GM18502 (cell line): ENCODE measurements around the gene PHC2.

Experiments used
- ATAC-seq: cut with Tn5 transposase; IDR thresholded peaks from one replicate; pipeline ENCODE4 v1.9.1; 2021; ENCODE audit warnings: mild to moderate bottlenecking; ENCODE audit not compliant: unreplicated experiment, poor library complexity

PHC2 gene

GRCh38 chr1:33424610-33425009 lies 6.3 kb downstream of the PHC2 start:
- no peak for ATAC-seq

GRCh38 chr1:33424205-33424604 lies 6.7 kb downstream of the PHC2 start:
- no peak for ATAC-seq

- ATAC-seq: no peak
These were observed 9.8 kb downstream of the PHC2 start for GRCh38 chr1:33420870-33421775.

GRCh38 chr1:33418811-33419210 lies 12.1 kb downstream of the PHC2 start:
- no peak for ATAC-seq

GRCh38 chr1:33414879-33415278 lies 16.0 kb downstream of the PHC2 start:
- no peak for ATAC-seq

GRCh38 chr1:33410091-33410701 lies 20.7 kb downstream of the PHC2 start:
- no peak for ATAC-seq

DNA sequence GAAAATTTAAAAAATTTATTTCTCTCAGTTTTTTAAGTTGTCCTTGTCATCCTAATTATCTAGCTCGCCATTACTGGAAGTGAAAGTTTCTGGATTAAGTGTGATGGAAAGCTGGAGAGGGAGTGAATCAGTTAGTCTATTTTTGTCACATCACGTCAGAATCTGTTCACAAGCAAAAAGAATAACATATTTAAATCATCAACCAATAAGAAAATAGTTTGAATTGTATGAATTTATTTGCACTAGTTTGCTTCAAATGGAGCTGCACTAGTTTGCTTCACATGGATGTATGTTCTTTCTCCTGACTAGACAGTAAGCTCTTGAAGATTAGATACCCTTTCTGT lies 22.8 kb downstream of the PHC2 start:
- ATAC-seq: no peak

DNA sequence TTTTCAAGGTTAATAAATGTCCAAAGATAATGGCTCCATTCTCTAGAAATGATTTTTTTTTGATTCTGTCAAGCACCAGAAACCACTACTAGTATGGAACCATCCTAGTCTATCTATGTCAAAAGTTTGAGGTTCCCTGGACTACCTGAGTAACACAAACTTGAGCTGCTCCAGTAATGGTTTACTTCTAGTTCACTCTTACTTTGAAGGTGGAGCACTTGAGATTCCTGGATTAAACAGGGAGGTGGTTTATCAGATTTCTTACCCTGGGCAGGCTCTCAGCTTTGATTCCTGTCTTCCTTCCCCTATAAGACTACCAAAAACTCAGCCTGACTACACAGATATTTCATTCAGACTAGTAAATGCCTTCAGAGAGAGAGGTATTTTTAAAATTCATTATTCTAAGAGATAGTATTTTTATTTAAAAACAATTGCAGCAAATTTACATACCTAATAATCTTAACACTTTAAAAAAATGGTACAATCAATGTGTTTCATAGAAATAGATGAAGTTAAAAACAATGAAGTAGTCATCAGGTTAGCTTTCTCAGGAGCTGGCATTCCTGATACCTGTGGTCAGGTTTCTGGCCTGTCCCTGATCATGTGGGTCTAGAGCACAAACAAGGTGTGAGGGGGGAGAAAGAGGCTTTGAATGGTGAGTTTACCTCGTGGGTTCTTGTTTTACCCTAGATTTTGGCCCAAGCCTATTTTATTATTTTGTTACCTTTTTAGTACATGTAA lies 23.4 kb downstream of the PHC2 start:
- ATAC-seq: no peak

GRCh38 chr1:33402206-33402605 lies 28.7 kb downstream of the PHC2 start:
- ATAC-seq: no peak

DNA sequence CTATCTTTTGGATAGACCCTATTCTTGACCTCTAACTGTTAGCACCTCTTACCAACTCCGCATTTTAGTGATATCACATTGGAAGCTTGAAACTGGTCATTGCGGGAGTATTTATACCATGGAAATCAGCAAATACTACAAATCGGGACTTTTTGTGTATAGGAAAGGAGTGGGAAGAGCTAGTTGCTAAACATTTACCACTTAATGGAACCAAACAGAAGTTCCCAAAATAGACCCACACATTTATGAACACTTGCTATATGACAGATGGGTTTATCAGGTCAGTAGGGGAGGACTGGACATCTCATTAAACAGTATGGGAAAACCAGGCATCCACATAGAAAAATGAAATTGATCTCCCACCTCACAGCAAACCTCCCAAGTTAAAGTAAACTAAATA lies 29.4 kb downstream of the PHC2 start:
- no peak for ATAC-seq

DNA sequence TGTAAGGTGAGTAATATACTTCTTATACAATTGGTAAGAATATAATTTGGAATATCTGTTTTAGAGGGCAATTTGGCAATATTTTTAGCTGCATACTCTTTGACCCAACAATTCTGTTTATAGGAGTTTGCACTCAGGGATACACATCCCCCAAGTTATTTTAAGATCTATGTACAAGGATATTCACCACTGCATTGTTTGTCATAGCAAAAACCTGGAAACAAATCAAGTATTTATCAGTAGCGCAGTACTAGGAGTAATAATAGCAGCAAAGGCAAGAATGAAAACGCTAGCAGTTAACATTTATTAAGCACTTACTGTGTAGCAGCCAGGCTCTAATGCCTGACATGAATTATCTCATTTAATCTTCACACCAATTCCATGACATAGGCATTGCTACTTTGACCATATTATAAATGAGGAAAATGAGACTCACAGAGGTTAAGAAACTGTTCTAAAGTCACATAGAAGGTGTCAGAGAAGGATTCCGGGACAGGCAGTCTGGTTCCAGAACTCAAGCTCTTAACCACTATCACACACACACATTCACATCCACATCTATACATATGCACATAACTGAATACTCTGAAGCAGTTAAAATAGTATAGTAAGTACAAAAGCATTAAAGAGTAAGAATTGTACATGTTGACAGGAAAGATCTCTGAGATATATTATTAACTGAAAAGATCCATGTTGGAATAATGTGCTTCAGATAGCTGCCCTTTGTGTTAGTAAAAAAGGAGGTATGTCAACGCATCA lies 30.6 kb downstream of the PHC2 start:
- ATAC-seq: no peak

DNA sequence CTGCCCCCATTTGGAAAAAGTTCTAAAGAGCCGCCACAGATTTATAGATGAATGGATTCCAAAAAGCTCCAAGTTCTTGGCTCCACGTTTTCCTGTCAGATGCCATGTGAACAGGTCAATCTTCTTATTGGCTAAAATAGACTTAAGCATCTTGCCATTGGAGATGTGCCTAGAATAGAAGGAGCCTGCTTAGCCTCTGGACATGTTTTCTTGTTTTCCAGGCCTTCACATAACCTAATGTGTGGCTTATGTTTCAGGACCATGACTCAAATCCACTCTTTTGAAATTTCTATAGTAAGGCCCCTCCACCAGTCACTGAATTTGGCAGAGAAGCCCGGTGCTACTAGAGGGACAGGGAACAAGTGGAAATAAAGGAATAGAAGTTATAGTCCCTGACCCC lies 31.5 kb downstream of the PHC2 start:
- ATAC-seq: no peak

DNA sequence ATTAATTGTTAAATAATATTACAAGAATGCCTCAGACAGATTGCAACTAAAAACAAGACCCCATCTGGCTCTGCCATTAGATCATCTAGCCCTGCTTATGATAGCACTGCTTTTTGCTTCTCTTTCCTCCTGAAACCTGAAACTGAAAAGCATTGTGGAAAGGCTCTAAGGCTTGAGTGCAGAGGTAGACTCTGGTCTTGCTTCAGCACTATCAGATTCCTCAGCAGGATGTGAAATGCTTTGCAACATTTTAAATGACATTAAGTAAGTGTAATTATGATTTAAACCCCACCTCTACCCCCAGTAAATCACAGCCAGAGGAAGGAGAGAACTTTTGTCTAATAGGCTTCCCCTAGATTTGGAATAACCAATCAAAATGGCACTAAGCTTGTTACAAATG lies 32.9 kb downstream of the PHC2 start:
- ATAC-seq: no peak

DNA sequence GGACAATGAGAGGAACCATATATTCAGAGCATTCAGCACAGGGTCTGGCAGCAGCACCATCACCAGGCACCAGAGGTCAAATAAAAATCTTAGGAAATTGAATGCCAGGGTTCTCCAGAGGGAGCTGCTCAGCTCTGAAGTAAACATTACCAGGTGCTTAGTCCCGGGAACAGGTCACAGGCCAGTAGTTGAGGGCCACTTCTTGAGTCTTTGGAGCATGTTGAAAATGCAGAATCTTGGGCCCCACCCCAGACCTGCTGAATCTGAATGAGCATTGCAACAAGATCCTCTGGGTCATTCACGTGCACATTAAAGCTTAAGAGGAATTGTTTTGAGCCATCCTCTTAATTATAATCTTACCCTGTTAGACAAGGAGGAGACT lies 33.8 kb downstream of the PHC2 start:
- ATAC-seq: no peak

GRCh38 chr1:33396188-33397124 lies 34.4 kb downstream of the PHC2 start:
- ATAC-seq: no peak

GRCh38 chr1:33394770-33395169 lies 36.1 kb downstream of the PHC2 start:
- no peak for ATAC-seq

DNA sequence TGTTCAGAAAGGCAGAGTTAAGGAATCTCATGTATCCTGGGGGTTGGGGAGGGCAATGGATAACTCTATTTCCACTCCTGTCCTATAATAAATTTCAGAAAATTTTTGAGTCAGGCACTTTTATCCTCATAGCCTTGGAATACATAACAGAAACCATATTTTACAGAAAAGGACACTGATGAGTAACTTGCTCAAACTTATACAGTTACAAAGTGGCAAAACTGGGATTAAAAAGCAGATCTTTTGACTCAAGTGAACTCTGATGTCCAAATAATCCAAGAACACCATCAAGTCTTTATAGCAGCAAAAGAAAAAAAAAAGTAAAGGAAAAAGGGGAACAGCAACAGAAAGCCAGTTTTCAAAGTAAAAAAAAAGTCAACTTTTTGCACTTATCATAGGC lies 36.9 kb downstream of the PHC2 start:
- no peak for ATAC-seq

DNA sequence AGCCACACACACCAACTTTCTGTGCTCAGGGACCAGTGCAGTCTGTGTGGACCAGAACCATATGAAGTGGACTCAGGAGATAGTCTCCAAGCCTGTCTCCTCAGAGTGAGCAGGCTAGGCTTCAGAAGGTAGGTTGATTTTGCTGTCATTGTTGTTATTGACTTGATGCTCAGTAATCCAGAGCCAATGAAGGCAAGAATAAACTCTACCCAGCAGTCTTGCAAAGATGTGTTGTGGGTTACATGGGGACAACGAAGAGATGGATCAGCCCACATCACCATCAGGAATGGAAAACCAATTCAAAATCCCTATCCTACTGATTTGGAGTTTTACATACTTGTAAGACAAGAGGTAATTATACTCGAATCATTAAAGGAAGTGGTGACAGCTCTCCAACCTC lies 37.4 kb downstream of the PHC2 start:
- no peak for ATAC-seq

GRCh38 chr1:33392639-33393038 lies 38.3 kb downstream of the PHC2 start:
- no peak for ATAC-seq

- no peak for ATAC-seq
These were observed 38.7 kb downstream of the PHC2 start for GRCh38 chr1:33392206-33392605.
